GM15510 (cell line): ENCODE measurements around the gene CRYBB1.

Source experiments
- POLR2A ChIP-seq: IDR thresholded peaks from 3 replicates; pipeline ENCODE4 v1.6.1; 2011; ENCODE audit warnings: borderline replicate concordance; ENCODE audit not compliant: insufficient read length; ENCODE audit errors: extremely low read depth

CRYBB1 gene

GRCh38 chr22:26617271-26618199 is at the start of gene CRYBB1:
TSS of gene CRYBB1 (minus strand) at chr22:26618027. CDS start at chr22:26616319, 1,708 bp downstream.
- no peak for TF ChIP-seq POLR2A

- no peak for TF ChIP-seq POLR2A
These were observed 49.3 kb upstream of the CRYBB1 start for GRCh38 chr22:26667140-26667539.

- TF ChIP-seq POLR2A, result no peak
These were observed 48.0 kb upstream of the CRYBB1 start for GRCh38 chr22:26665813-26666231.

GRCh38 chr22:26663374-26663923 is 45.6 kb upstream of the CRYBB1 start:
- TF ChIP-seq POLR2A, result no peak

DNA sequence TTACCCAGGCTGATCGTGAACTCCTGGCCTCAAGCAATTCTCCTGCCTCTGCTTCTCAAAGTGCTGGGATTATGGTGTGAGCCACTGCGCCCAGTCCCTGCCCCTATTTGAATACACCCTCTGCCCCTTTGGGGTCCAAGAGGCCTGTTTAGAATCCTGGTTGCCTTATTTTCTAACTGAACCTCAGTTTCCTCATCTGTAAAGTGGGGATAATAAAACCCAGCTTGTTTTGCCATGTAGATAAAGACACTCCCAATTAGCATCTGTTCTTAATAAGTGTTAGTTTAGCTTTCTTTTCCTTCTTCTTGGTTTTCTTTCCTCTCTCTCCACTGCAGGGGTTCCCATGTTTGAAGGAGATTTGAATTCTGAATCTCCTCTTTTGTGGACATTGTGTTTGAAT is 44.3 kb upstream of the CRYBB1 start:
- no peak for TF ChIP-seq POLR2A

GRCh38 chr22:26660961-26661578 is 43.2 kb upstream of the CRYBB1 start:
- no peak for TF ChIP-seq POLR2A

- TF ChIP-seq POLR2A, result no peak
These were observed 42.5 kb upstream of the CRYBB1 start for GRCh38 chr22:26660356-26660755.

GRCh38 chr22:26658671-26659478 is 41.0 kb upstream of the CRYBB1 start:
- peak; percentile 25 for TF ChIP-seq POLR2A

GRCh38 chr22:26658161-26658560 is 40.3 kb upstream of the CRYBB1 start:
- no peak for TF ChIP-seq POLR2A

DNA sequence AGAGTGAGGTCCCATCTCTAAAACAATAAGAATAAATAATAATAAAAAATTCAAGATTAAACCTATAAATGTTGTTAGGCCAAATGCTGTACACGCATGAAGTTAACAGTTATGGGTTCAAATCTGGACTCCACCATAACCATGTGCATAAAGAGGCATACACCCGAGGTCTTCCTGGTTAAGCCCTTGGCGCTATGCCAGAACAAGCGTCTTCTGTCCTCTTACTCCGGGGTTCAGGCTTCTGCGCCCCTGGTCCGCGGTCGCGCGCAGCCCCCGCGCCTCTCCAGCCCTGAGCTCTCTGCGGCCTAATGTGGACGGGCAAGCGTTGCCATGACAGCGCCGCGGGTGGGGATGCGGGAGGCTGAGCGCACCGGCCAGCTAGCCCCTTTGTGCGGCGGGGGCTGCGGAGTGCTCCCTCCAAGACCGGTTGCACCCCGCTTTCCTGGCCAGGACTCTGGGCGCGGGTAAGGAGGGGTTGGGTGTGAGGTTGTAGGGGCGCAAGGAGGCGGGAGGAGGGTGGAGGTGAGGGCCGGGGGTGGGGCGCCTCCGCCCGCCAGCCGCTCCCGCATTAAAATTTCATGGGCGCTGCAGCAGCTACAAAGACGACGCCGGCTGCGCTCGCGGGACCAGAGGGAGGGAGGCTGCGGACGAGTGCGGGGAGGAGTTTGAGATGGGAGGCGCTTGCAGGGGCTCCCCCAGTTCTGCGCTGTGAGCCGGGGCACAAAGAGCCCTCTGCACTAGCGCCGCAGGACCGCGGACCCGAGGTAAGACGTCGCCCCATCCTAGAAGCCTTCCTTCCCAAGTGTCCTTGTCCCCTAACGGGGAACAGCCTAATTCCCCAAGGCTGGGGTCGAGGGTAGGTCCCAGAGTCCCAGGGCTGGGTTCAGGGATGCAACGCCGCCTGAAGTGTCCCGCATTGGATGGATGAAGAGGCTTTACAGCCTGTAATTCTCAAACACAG is 39.3 kb upstream of the CRYBB1 start, which contains the start of gene MIAT:
TSS of gene MIAT (plus strand) at position 698 of the 961 bp plus-strand sequence.
- no peak for TF ChIP-seq POLR2A

- TF ChIP-seq POLR2A, result no peak
These were observed 34.0 kb upstream of the CRYBB1 start for GRCh38 chr22:26651815-26652214.

- TF ChIP-seq POLR2A, result no peak
These were observed 33.0 kb upstream of the CRYBB1 start for GRCh38 chr22:26650722-26651421.

- TF ChIP-seq POLR2A, result no peak
These were observed 30.9 kb upstream of the CRYBB1 start for GRCh38 chr22:26648528-26649388.

- TF ChIP-seq POLR2A, result no peak
These were observed 30.2 kb upstream of the CRYBB1 start for GRCh38 chr22:26648011-26648497.
